GM21737 (cell line): ENCODE measurements around the gene ABCG5.

Source experiments
- ATAC-seq: cut with Tn5 transposase; IDR thresholded peaks from one replicate; pipeline ENCODE4 v1.9.1; 2021; ENCODE audit warnings: mild to moderate bottlenecking, moderate library complexity; ENCODE audit not compliant: unreplicated experiment

ABCG5 gene

DNA sequence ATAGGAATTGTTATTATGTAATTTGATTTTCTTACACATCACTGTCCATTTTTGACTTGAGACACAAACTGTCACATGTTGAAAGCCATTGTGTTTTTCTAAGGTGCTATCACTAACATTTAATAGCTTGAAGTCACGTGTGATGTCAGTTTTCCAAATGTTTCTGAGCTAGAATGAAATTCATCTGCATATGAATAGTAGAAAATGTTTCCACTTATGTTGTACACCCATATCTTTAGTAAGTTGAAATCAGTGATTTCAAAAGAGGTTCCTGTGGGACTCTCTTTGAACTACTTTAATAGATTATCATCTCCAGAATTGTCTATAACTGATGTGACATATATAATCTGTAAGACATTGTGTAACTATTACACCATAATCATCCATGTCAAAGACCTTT is 27.8 kb downstream of the ABCG5 start:
- no peak for ATAC-seq

DNA sequence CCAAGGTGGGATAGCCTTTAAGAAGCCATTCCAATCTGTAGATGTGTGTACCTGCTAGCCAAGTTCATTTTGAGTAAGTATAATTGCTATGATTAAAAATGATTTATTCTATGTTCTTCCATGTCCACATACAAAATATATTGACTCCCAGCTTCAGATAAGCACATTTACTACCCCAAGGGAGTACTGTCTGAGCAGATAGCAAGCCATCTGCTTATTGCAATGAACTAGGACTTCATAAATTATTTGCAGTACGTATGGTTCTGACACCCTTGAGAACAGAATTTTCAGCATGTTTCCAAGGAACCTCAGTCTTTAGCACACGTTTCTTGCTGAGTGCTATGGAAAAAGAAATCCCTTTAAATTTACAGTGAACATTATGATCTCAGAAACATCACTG is 28.2 kb downstream of the ABCG5 start:
- no peak for ATAC-seq

DNA sequence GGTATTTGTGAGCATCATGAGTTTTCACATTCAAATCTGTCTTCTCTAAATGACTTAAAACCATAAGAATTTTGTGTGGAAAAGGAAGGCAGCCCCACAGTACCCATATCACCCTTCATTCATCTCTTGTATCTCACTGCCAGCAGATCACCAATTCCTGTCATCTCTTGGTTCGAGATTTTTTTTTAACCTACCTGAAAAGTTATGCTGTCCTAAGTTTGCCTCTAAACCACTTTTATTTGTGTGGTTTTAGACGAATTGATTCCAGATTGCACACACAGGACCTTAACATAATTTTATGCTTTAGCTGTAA is 32.0 kb downstream of the ABCG5 start:
- ATAC-seq: no peak

DNA sequence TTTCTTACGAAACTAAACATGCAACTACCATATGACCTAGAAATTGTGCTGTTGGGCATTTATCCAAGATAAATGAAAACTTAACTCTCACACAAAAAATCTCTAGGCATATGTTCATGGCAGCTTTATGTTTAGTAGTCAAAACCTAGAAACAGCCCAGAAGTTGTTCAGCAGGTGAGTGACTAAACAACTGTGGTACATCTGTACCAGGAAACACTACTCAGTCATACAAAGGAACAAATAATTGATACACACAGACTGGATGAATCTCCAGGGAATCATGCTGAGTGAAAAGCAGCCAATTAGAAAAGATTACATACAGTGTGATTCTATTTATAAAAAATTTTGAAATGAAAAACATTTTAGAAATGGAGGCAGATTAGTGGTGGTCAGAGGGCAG is 35.5 kb downstream of the ABCG5 start:
- ATAC-seq: no peak

GRCh38 chr2:43802135-43802534 is 36.5 kb downstream of the ABCG5 start:
- ATAC-seq: no peak

DNA sequence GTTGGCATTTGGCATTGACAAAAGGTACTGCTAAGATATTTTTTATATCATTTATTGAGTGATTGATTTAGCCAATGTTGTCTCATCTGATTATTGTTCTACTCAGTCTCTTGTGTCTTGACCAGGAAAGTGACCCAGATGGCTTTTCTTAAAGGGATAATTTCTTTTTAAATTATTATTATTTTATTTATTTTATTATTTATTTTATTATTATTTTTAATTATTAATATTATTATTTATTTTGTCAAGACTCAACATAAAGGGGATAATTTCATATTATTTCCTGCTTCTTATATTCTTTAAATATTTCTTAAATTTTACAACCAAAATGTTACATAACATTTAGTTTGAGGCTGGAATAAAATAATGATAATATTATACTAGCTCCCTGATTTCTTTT is 37.7 kb downstream of the ABCG5 start:
- no peak for ATAC-seq

DNA sequence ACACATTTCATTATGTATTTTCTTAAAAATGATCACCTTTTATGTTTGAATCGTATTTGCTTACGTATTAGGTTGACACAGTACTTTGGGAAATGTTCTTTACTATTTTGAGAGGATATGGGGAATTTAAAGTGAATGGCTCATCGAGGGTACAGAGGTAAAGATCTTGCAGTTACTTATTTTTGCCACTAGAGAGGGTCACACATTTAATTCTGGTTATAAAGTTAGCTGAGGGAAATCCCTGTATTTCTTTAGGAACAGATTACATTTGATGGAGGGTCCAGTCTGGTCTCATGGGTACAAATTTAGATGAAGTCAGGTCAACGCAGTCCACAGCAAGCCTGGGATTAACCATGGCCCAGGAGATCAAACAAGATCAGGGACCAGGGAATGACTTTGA is 40.3 kb downstream of the ABCG5 start:
- no peak for ATAC-seq

DNA sequence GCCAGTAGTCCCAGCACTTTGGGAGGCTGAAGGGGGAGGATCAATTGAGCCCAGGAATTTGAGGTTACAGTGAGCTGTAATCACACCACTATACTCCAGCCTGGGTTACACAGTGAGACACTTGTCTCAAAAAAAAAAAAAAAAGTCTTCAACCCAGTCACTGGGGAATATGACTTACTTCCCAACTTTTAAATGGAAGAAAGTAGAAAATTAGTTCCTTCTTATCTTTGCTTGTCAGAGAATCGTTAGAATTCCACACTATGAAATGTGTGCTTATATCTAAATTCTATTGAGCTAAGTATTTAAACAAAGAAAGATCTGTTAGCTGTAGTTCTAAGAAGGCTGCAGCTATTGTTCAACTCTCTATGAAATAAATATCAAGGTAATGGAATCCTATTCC is 42.4 kb downstream of the ABCG5 start:
- no peak for ATAC-seq

DNA sequence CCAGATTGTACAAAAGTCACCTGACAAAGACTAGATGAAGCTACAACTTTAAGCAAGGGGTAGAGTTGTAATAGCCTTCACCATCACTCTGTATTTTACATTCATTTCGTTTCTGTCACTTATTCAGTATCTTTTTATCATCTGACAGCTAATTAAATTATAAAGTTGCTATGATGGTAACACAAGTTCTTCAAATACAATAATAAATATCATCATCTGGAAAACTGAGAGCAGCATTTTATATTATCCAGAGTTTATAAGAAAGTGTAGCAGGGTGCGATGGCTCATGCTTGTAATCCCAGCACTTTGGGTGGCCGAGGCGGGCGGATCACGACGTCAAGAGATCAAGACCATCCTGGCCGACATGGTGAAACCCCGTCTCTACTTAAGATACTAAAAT is 43.7 kb downstream of the ABCG5 start:
- ATAC-seq: no peak

GRCh38 chr2:43792653-43793052 is 46.0 kb downstream of the ABCG5 start:
- ATAC-seq: no peak

DNA sequence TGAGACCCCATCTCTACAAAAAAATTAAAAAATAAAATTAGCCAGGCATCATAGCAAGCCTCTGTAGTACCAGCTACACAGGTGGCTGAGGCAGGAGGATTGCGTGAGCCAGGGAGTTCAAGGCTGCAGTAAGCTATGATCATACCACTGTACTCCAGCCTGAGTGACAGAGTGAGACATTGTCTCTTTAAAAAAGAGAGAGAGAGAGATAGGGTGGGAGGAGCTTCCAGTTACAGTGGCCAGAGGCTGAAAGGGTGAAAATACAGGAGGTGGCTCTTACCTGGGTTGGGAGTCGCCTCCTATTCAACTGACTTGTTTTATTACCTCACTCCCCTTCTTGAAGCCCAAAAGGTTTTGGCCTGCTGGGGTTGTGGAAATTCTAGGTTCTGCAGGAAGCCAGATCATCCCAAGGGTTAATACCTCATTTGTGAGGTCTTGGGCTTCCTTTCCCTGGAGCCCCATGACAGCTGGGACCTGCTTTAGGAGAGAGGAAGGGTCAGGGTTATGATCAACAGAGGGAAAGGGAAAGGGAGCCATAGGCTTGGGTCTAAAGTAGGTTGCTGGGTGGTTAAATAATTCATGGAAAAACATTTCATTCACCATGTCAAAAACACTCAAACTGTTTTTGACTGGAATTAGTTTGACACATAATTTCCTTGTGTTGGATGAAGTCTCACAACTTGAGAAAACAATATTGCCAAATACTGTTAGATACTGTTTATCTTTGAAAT is 47.4 kb downstream of the ABCG5 start:
- ATAC-seq: no peak

- no peak for ATAC-seq
Measured at GRCh38 chr2:43790147-43790546, 48.5 kb downstream of the ABCG5 start.

DNA sequence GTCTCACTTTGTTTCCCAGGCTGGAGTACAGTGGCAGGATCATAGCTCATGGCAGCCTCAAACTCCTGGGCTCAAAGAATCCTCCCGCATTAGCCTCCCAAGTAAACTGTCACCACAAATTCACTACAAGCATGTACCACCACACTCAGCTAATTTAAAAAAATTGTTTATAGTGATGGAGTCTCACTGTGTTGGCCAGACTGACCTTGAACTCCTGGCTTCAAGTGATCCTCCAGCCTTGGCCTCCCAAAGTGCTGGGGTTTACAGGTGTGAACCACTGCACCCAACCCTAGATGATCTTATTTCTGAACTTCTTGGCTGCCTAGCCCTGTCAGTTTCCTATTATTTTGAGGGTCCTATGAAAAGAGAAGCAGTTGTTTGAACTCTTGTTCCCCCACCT is 50.0 kb downstream of the ABCG5 start:
- ATAC-seq: no peak

DNA sequence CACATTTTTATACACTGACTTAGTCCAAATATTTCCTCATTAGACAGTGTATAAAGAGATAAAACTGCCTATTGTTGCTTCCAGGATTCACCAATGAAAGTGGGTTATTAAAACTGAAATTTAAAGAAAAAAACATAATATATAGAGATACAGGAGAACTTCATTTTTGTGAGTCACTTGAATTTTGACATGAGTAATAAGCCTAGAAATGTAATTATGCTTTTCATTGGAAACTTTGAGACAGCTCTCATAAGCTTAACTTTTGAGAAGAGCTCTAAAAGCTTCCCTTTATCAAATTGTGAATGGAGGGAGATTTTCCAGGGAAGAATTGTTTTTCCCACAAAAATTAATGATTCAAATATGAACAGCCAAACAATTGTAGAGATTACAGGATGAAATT is 50.7 kb downstream of the ABCG5 start:
- no peak for ATAC-seq

DNA sequence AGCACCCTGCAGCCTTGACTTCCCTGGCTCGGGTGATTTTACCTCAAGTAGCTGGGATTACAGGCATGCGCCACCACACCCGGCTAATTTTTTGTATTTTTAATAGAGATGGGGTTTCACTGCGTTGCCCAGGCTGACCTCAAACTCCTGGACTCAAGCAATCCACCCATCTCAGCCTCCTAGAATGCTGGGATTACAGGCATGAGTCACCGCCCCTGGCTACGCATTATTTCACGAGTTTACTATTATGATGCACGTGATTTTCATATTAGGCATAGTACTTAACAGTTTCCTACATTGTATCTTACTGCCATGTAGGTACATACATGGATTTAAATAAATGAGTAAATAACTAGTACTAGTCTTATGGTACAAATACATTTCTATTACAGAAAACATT is 60.4 kb downstream of the ABCG5 start:
- no peak for ATAC-seq

DNA sequence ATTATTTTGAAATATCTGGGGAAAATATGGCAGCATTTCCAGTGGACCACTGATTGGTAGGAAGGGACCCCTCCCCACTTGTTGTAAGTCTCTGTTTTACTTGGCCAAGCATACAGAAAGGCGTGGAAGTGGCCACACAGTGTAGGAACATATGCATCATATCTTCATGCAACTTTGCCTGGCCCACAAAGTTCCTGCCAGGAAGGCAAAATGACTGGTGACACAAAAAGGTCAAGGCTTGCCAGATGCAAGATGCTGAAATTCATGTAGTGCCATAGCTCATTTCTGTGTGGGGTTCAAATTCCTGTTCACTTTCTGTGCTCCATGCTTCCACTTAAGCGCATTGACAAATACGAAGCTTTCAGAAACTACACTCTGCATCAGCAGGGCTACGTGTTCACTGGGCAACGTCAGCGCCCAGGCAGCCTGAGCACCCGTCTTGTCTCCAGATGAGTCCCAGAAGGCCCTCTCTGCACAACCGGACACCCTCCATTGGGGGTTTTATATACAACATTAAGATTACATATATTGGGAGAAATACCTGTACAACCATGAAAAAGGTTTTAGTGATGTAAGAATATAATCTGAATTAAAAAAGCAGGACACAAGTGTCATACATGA is 61.2 kb downstream of the ABCG5 start:
- no peak for ATAC-seq

- ATAC-seq: no peak
Measured at GRCh38 chr2:43776324-43776723, 62.3 kb downstream of the ABCG5 start.

DNA sequence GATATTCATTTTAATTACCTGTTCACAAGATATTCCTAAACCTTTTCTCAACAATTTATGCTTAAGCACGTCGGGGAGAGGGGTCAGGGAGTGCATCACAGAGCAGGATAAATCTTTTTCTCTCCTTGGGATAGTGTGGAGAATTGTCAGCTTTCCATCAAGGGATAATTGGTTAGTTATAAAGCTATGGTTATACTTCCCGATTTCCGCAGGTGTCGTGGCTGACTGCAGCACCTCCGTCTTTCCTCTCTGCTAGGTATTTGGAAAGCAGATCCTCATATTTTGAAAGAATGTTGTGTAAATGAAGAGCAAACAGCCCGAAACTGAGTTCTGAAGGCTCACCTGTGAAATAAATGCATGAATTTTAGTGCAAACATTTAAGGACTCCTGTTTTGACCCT is 64.0 kb downstream of the ABCG5 start:
- no peak for ATAC-seq

DNA sequence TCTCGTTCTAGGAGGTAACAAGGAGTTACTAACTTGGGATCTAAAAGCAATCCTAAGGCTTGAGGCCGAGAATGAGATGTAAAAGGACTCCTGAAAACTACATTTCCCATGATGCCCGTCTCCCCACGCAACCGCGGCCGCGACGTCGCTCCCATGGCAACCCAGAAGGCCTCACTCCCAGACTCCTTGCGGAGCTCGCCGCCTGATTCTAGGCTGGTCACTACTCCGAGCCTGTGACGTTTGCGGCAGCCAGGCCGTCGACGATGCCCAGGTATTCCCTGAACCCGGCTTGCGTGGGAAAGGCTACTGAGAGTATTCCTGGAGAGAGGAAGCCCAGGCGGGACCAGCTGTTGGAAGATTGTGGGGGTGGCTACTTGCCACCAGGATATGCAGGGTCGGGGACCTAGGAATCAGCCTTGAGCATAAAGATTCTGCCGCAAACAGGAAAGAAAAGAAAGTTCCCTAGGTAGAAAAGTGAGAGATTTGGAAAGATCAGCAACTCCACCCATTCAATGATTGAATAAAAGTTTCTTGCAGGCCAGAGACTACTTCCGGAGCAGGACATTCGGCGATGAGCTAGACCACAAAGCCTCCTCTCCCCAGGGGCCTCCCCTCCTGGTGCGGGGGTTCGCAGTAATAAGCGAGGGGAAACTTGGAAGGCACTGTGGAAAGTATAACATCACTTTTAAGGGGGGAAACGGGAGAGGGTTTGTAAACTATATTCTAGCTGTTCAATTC is 64.6 kb downstream of the ABCG5 start, which contains the start of gene DYNC2LI1:
Gene DYNC2LI1, plus strand, starts transcription at position 164 of the 738 bp plus-strand sequence. Its CDS starts 100 bp downstream, at position 264.
- peak; percentile 99 for ATAC-seq

GRCh38 chr2:43766006-43766405 is 72.6 kb downstream of the ABCG5 start:
- no peak for ATAC-seq

DNA sequence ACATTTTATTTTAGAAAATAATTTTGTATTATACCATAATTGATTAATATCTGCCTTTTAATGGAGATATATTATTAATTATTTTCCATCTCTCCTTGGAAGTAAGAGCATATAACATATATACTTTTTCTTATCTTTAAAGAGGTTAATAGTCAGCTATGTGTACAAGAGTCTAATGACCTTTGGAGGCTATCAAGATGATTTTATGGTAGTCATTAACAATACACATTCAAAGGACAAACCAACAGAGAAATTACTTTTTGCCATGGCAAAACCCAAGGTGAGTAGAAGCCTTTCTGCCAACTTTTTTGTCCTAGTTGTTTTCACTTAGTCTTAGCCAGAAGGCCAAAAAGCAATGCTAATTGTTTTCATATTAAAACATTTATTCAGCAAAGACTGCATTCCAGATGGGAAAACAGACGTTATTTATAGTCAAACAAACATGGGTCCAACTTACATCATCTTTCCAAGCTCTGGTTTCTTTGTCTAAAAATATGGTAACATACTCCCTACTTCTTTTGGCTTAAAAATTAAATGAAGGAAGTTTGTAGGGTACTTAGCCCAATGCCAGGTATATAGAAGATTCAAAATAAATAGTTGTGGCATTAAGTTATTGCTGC is 74.4 kb downstream of the ABCG5 start:
- ATAC-seq: no peak

- no peak for ATAC-seq
Measured at GRCh38 chr2:43763091-43763490, 75.5 kb downstream of the ABCG5 start.
